Measurements from ENCODE around the gene NBEAL2. TPM values are rescaled to one million over a fixed set of nuclear protein-coding genes. Genes with fewer than 3 reads are reported as not detected.

The NBEAL2 gene
- total RNA-seq, 1 donor from 2014 or later, result 120 TPM

- H3K27ac Mint-ChIP-seq, result no peak overlapping the region
- H3K36me3 Mint-ChIP-seq (ENCODE audit: low read depth), result peaks cover 66% of the 10 kb centered on the region
- H3K4me1 Mint-ChIP-seq (ENCODE audit: low read depth), result no peaks in the 10 kb centered on the region
- intact Hi-C loops (cut with micrococcal nuclease), result no loop called here
- H3K4me3 Mint-ChIP-seq (ENCODE audit: low read depth), result no peak overlapping the region
- H3K27me3 Mint-ChIP-seq (ENCODE audit: low read depth), result no peaks in the 10 kb centered on the region
- DNase-seq (ENCODE audit: low spot score), result no peak
- no peaks in the 10 kb centered on the region for H3K9me3 Mint-ChIP-seq
Measured at GRCh38 chr3:47003461-47004368, 24.2 kb downstream of the NBEAL2 start.

GRCh38 chr3:47004369-47005211 is 25.1 kb downstream of the NBEAL2 start:
- Mint-ChIP-seq H3K4me1 (ENCODE audit: low read depth) (no peaks in the 10 kb centered on the region), H3K9me3 (no peaks in the 10 kb centered on the region), H3K27me3 (ENCODE audit: low read depth) (no peaks in the 10 kb centered on the region), H3K36me3 (ENCODE audit: low read depth) (peaks cover 66% of the 10 kb centered on the region), H3K4me3 (ENCODE audit: low read depth) (no peak overlapping the region), H3K27ac (no peak overlapping the region)
- DNase-seq (ENCODE audit: low spot score), result no peak
- intact Hi-C loops (cut with micrococcal nuclease), result no loop called here

- H3K36me3 Mint-ChIP-seq (ENCODE audit: low read depth), result peaks cover 65% of the 10 kb centered on the region
- no peak for DNase-seq (ENCODE audit: low spot score)
Measured at GRCh38 chr3:47005212-47006144, 26.0 kb downstream of the NBEAL2 start.

GRCh38 chr3:47006145-47006651 is 26.7 kb downstream of the NBEAL2 start:
- peaks cover 63% of the 10 kb centered on the region for H3K36me3 Mint-ChIP-seq (ENCODE audit: low read depth)
- intact Hi-C loops (cut with micrococcal nuclease), result no loop called here
- H3K4me1 Mint-ChIP-seq (ENCODE audit: low read depth), result no peaks in the 10 kb centered on the region
- H3K9me3 Mint-ChIP-seq, result no peaks in the 10 kb centered on the region
- H3K4me3 Mint-ChIP-seq (ENCODE audit: low read depth), result no peak overlapping the region
- DNase-seq (ENCODE audit: low spot score), result no peak
- no peak overlapping the region for H3K27ac Mint-ChIP-seq
- no peaks in the 10 kb centered on the region for H3K27me3 Mint-ChIP-seq (ENCODE audit: low read depth)

More at GRCh38 chr3:47005212-47006144, 26.0 kb downstream of the NBEAL2 start:
- no peaks in the 10 kb centered on the region for H3K4me1 Mint-ChIP-seq (ENCODE audit: low read depth)
- H3K27ac Mint-ChIP-seq, result no peak overlapping the region
- no peaks in the 10 kb centered on the region for H3K27me3 Mint-ChIP-seq (ENCODE audit: low read depth)
- no peak overlapping the region for H3K4me3 Mint-ChIP-seq (ENCODE audit: low read depth)
- intact Hi-C loops (cut with micrococcal nuclease), result no loop called here
- no peaks in the 10 kb centered on the region for H3K9me3 Mint-ChIP-seq

- intact Hi-C loops (cut with micrococcal nuclease), result no loop called here
Measured at GRCh38 chr3:47007001-47007400, 27.5 kb downstream of the NBEAL2 start.

GRCh38 chr3:47007482-47008233 is 28.2 kb downstream of the NBEAL2 start:
- H3K4me1 Mint-ChIP-seq (ENCODE audit: low read depth), result no peaks in the 10 kb centered on the region
- no peaks in the 10 kb centered on the region for H3K27me3 Mint-ChIP-seq (ENCODE audit: low read depth)
- no peaks in the 10 kb centered on the region for H3K9me3 Mint-ChIP-seq
- intact Hi-C loops (cut with micrococcal nuclease), result no loop called here
- DNase-seq (ENCODE audit: low spot score), result no peak
- H3K27ac Mint-ChIP-seq, result no peak overlapping the region
- peaks cover 54% of the 10 kb centered on the region for H3K36me3 Mint-ChIP-seq (ENCODE audit: low read depth)
- no peak overlapping the region for H3K4me3 Mint-ChIP-seq (ENCODE audit: low read depth)

More at GRCh38 chr3:47007001-47007400, 27.5 kb downstream of the NBEAL2 start:
- H3K4me1 Mint-ChIP-seq (ENCODE audit: low read depth), result no peaks in the 10 kb centered on the region
- H3K4me3 Mint-ChIP-seq (ENCODE audit: low read depth), result no peak overlapping the region
- no peak overlapping the region for H3K27ac Mint-ChIP-seq
- H3K36me3 Mint-ChIP-seq (ENCODE audit: low read depth), result peaks cover 59% of the 10 kb centered on the region
- H3K9me3 Mint-ChIP-seq, result no peaks in the 10 kb centered on the region
- H3K27me3 Mint-ChIP-seq (ENCODE audit: low read depth), result no peaks in the 10 kb centered on the region
- no peak for DNase-seq (ENCODE audit: low spot score)

GRCh38 chr3:47008234-47008796 is 28.8 kb downstream of the NBEAL2 start:
- H3K27ac Mint-ChIP-seq, result no peak overlapping the region
- H3K36me3 Mint-ChIP-seq (ENCODE audit: low read depth), result peaks cover 49% of the 10 kb centered on the region
- intact Hi-C loops (cut with micrococcal nuclease), result no loop called here
- no peak overlapping the region for H3K4me3 Mint-ChIP-seq (ENCODE audit: low read depth)
- H3K9me3 Mint-ChIP-seq, result no peaks in the 10 kb centered on the region
- no peaks in the 10 kb centered on the region for H3K4me1 Mint-ChIP-seq (ENCODE audit: low read depth)
- no peak for DNase-seq (ENCODE audit: low spot score)
- H3K27me3 Mint-ChIP-seq (ENCODE audit: low read depth), result no peaks in the 10 kb centered on the region

- H3K27ac Mint-ChIP-seq, result no peak overlapping the region
- H3K4me1 Mint-ChIP-seq (ENCODE audit: low read depth), result no peaks in the 10 kb centered on the region
- H3K4me3 Mint-ChIP-seq (ENCODE audit: low read depth), result no peak overlapping the region
- H3K36me3 Mint-ChIP-seq (ENCODE audit: low read depth), result peaks cover 49% of the 10 kb centered on the region
- no peak for DNase-seq (ENCODE audit: low spot score)
- H3K27me3 Mint-ChIP-seq (ENCODE audit: low read depth), result no peaks in the 10 kb centered on the region
- intact Hi-C loops (cut with micrococcal nuclease), result no loop called here
- no peaks in the 10 kb centered on the region for H3K9me3 Mint-ChIP-seq
Measured at GRCh38 chr3:47008851-47009224, 29.4 kb downstream of the NBEAL2 start.

GRCh38 chr3:47009225-47010110 is 30.0 kb downstream of the NBEAL2 start:
- no peak overlapping the region for H3K4me3 Mint-ChIP-seq (ENCODE audit: low read depth)
- no peaks in the 10 kb centered on the region for H3K9me3 Mint-ChIP-seq
- peak; percentile 50 for DNase-seq (ENCODE audit: low spot score)
- H3K36me3 Mint-ChIP-seq (ENCODE audit: low read depth), result peaks cover 49% of the 10 kb centered on the region
- peak overlapping the region; percentile 8 for H3K27ac Mint-ChIP-seq
- intact Hi-C loops (cut with micrococcal nuclease), result loop anchor here (10.0 kb wide), 2 partner anchors 155 to 375 kb away; partner anchors contain the start of genes PTPN23 and SETD2
- no peaks in the 10 kb centered on the region for H3K4me1 Mint-ChIP-seq (ENCODE audit: low read depth)
- H3K27me3 Mint-ChIP-seq (ENCODE audit: low read depth), result no peaks in the 10 kb centered on the region

GRCh38 chr3:47010111-47010712 is 30.7 kb downstream of the NBEAL2 start:
- intact Hi-C loops (cut with micrococcal nuclease), result loop anchor here (10.0 kb wide), 2 partner anchors 155 to 375 kb away; partner anchors contain the start of genes PTPN23 and SETD2
- Mint-ChIP-seq H3K27ac (peak overlapping the region; percentile 8), H3K4me3 (ENCODE audit: low read depth) (no peak overlapping the region), H3K9me3 (no peaks in the 10 kb centered on the region), H3K27me3 (ENCODE audit: low read depth) (no peaks in the 10 kb centered on the region), H3K36me3 (ENCODE audit: low read depth) (peaks cover 44% of the 10 kb centered on the region), H3K4me1 (ENCODE audit: low read depth) (no peaks in the 10 kb centered on the region)
- DNase-seq (ENCODE audit: low spot score), result no peak

Data from activated T-helper 2 cell treated with anti-CD3 and anti-CD28 coated beads, Interferon-gamma antibody, Interleukin-2, Interleukin-4, amounts not matched to agents 10 μg/mL and 5 μg/mL and 100 μg/mL, durations not matched to agents 14 hours and 24 hours and 36 hours (primary cell).